HepG2 (cell line): ENCODE results near the gene GFRA1. TPM values are rescaled to one million over a fixed set of nuclear protein-coding genes. Genes with fewer than 3 reads are reported as not detected.

Experiments
- ATAC-seq: fragments of 200-7000 bp; cut with Tn5 transposase; 3 replicates; pipeline ENCODE4 v1.9.1; 2020; ENCODE audit warnings: mild to moderate bottlenecking, moderate library complexity
- BruUV-seq: library from RNA; stranded (reverse); fragments of 400-500 nt; replicated peaks from 2 replicates; lab custom pipeline; 2021; lab: Mats Ljungman, UMichigan
- CTCF ChIA-PET: fragments of 300-600 bp; formaldehyde crosslinking; extraction: SDS; loops from one replicate; lab custom pipeline; 2021; ENCODE audit warnings: low total read pairs, inconsistent platforms, low intra/inter-chr PET ratio; lab: Yijun Ruan, JAX
- POLR2A ChIA-PET: fragments of 350-600 bp; sonication (Branson Sonifier 250); formaldehyde crosslinking; loops from one replicate; lab custom pipeline; 2020; ENCODE audit warnings: antibody characterized with exemption, inconsistent platforms; lab: Yijun Ruan, JAX
- DNase-seq: peaks from one replicate; pipeline ENCODE4 v3.0.0-alpha.2; 2015; ENCODE audit warnings: low spot score
- FAIRE-seq: peaks from 3 replicates; lab custom pipeline; 2011; peaks lifted over from hg19 to GRCh38; lab: Jason Lieb, UNC
- H2AFZ ChIP-seq: one replicate; pipeline ENCODE4 v1.6.1; 2011; ENCODE audit warnings: low read length, inconsistent platforms
- H3K27ac ChIP-seq: fragments of 300-600 bp; 3 replicates; pipeline ENCODE4 v1.8.0; 2011; ENCODE audit warnings: mixed run types, mild to moderate bottlenecking, mixed read lengths, low read length, inconsistent platforms; ENCODE audit not compliant: insufficient read depth; ENCODE audit errors: extremely low read length
- H3K27me3 ChIP-seq, 2 experiments: fragments of 200-600 bp in 1 of 2; 2 replicates in 1 of 2; 3 replicates in 1 of 2; pipeline versions ENCODE4 v1.6.0 to v1.8.0; 2011; ENCODE audit warnings: low read length in 2 of 2, mild to moderate bottlenecking in 2 of 2, moderate library complexity in 2 of 2, inconsistent platforms in 1 of 2; ENCODE audit not compliant: insufficient read depth in 2 of 2, control insufficient read depth in 1 of 2
- H3K36me3 ChIP-seq, 2 experiments: fragments of 200-600 bp in 1 of 2; replicated peaks in 1 of 2; 2 replicates in 1 of 2; 3 replicates in 1 of 2; pipeline versions ENCODE4 v1.5.1 to v1.8.0; 2011; ENCODE audit warnings: low read length in 2 of 2, inconsistent platforms in 1 of 2; ENCODE audit not compliant: insufficient read depth in 2 of 2, control insufficient read depth in 1 of 2
- H3K4me1 ChIP-seq: 2 replicates; pipeline ENCODE4 v1.5.1; 2012; ENCODE audit warnings: low read length, inconsistent platforms; ENCODE audit not compliant: insufficient read depth
- H3K4me2 ChIP-seq: 2 replicates; pipeline ENCODE4 v1.6.0; 2011; ENCODE audit warnings: low read depth, low read length, inconsistent platforms
- H3K4me3 ChIP-seq, 3 experiments: fragments of 200-600 bp in 1 of 3; sonication (generic), shearing (Covaris generic) in 1 of 3; replicated peaks in 1 of 3; 2 replicates each; pipeline ENCODE4 v1.5.1; 2011 to 2016; ENCODE audit warnings: low read length in 3 of 3, inconsistent platforms in 2 of 3, low read depth in 2 of 3, mild to moderate bottlenecking in 2 of 3, control low read depth in 1 of 3, mixed read lengths in 1 of 3; ENCODE audit not compliant: insufficient read depth in 1 of 3
- H3K79me2 ChIP-seq: one replicate; pipeline ENCODE4 v1.6.1; 2011; ENCODE audit warnings: low read length, inconsistent platforms; ENCODE audit not compliant: insufficient read depth
- H3K9ac ChIP-seq: 2 replicates; pipeline ENCODE4 v1.6.0; 2011; ENCODE audit warnings: mild to moderate bottlenecking, low read depth, low read length, inconsistent platforms; ENCODE audit not compliant: insufficient read depth
- H3K9me3 ChIP-seq: 2 replicates; pipeline ENCODE4 v1.5.1; 2012; ENCODE audit warnings: mild to moderate bottlenecking, low read length
- H4K20me1 ChIP-seq: 2 replicates; pipeline ENCODE4 v1.6.0; 2011; ENCODE audit warnings: inconsistent platforms, mild to moderate bottlenecking, low read length, moderate library complexity; ENCODE audit not compliant: insufficient read depth
- ATF1 ChIP-seq: IDR thresholded peaks from 2 replicates; pipeline ENCODE4 v1.6.1; 2016; ENCODE audit warnings: mild to moderate bottlenecking, control low read depth
- FOXA1 ChIP-seq, 2 experiments: fragments of 450-650 bp in 1 of 2; sonication (generic) in 1 of 2; formaldehyde crosslinking in 1 of 2; IDR thresholded peaks; 2 replicates each; pipeline versions ENCODE4 v1.4.0 to v1.6.1; 2016 to 2020; ENCODE audit warnings: missing genetic modification reagents in 1 of 2
- FOXP4 ChIP-seq: sonication (generic); formaldehyde crosslinking; IDR thresholded peaks from 2 replicates; pipeline ENCODE4 v1.4.0; 2020; ENCODE audit warnings: missing genetic modification reagents
- HMG20B ChIP-seq: conservative IDR thresholded peaks from 2 replicates; pipeline ENCODE4 v1.6.1; 2016; ENCODE audit warnings: missing genetic modification reagents, missing compliant biosample characterization
- MAFF ChIP-seq: IDR thresholded peaks from 2 replicates; pipeline ENCODE4 v1.6.1; 2011; ENCODE audit warnings: low read depth, low read length, improper control_type of control experiment
- PLSCR1 ChIP-seq: sonication (generic); formaldehyde crosslinking; IDR thresholded peaks from 2 replicates; pipeline ENCODE4 v1.5.0; 2020; ENCODE audit warnings: missing genetic modification reagents, mild to moderate bottlenecking, borderline replicate concordance
- SP5 ChIP-seq: IDR thresholded peaks from 2 replicates; pipeline ENCODE4 v1.6.1; 2016; ENCODE audit warnings: low read depth, borderline replicate concordance
- TEAD2 ChIP-seq: sonication (generic); formaldehyde crosslinking; IDR thresholded peaks from 2 replicates; pipeline ENCODE4 v1.9.0; 2021; ENCODE audit warnings: missing genetic modification reagents
- ZNF225 ChIP-seq: sonication (generic); formaldehyde crosslinking; IDR thresholded peaks from 2 replicates; pipeline ENCODE4 v1.4.0; 2020; ENCODE audit warnings: mild to moderate bottlenecking, missing genetic modification reagents
- ZNF24 ChIP-seq: fragments of 450-650 bp; IDR thresholded peaks from 2 replicates; pipeline ENCODE4 v1.6.1; 2017; ENCODE audit warnings: antibody characterized with exemption, mild to moderate bottlenecking
- ZNF317 ChIP-seq: sonication (generic); formaldehyde crosslinking; IDR thresholded peaks from 2 replicates; pipeline ENCODE4 v1.5.0; 2020; ENCODE audit warnings: mild to moderate bottlenecking, missing genetic modification reagents
- ZNF512B ChIP-seq: sonication (generic); formaldehyde crosslinking; IDR thresholded peaks from 2 replicates; pipeline ENCODE4 v1.5.1; 2020; ENCODE audit warnings: missing genetic modification reagents, mild to moderate bottlenecking, borderline replicate concordance
- WGBS: methylation state at CpG from one replicate; pipeline ENCODE4 v1.1.6; 2017; ENCODE audit warnings: low lambda C conversion rate; 5-methylcytosine and 5-hydroxymethylcytosine counted together
- in situ Hi-C: cut with HindIII; loops from 2 replicates; pipeline ENCODE4 v1.10.0; 2017; ENCODE audit warnings: low pct_unique_long_range_greater_than_20kb; ENCODE audit not compliant: extremely low pct_ligation_motif_present
- intact Hi-C: fragments of 100-400 bp; cut with micrococcal nuclease; formaldehyde crosslinking; loops from one replicate; pipeline ENCODE4 v1.10.0; 2022; ENCODE audit not compliant: unreplicated experiment
- polyA plus RNA-seq, 8 experiments: library from polyadenylated mRNA; depleted of rRNA in 3 of 8; stranded (reverse) in 7 of 8; unstranded in 1 of 8; fragments of >200 nt; fragmentation: Illumina TruSeq in 4 of 8; extraction: Trizol in 4 of 8; gene quantifications; 2 replicates each; pipeline versions ENCODE4 v1.2.1 to v1.2.3, GENCODE V29; 2011 to 2016; ENCODE audit warnings: low read depth in 4 of 8, missing spikeins in 1 of 8, mixed read lengths in 1 of 8; ENCODE audit not compliant: insufficient read depth in 1 of 8
- total RNA-seq, 5 experiments: library from RNA; depleted of rRNA; stranded (reverse); fragments of >200 nt; fragmentation: Illumina TruSeq; extraction: Trizol; gene quantifications; 2 replicates each; pipeline ENCODE4 v1.2.3, GENCODE V29; 2016; ENCODE audit warnings: low read depth in 1 of 5

GFRA1 gene
- total and polyA plus RNA-seq, 2 of the 13 experiments (the other 11 are each of a cell fraction or from before 2014, with no cell fraction given) = not detected

- POLR2A ChIA-PET = no interaction called here
- Histone ChIP-seq H3K36me3 (no peaks in the 10 kb centered on the region), H4K20me1 (no peaks in the 10 kb centered on the region), H3K79me2 (no peaks in the 10 kb centered on the region), H3K4me1 (no peaks in the 10 kb centered on the region), H3K9me3 (no peaks in the 10 kb centered on the region), H3K9ac (no peak overlapping the region), H3K4me3 (no peak overlapping the region), H3K27me3 (no peaks in the 10 kb centered on the region; a peak in 1 of 5 replicates), H3K27ac (no peak overlapping the region), H2AFZ (no peak overlapping the region), H3K4me2 (no peak overlapping the region)
- no TSS peak for BruUV-seq
- in situ Hi-C loops = no loop called here
- ATAC-seq (no peak), DNase-seq (no peak), FAIRE-seq (no peak)
- WGBS = 2% methylated on average over 7 of the region's 7 CpGs
- intact Hi-C loops = no loop called here
- CTCF ChIA-PET = no interaction called here
- TF ChIP-seq ZNF512B (no peak), ATF1 (CRISPR knock-in tag) (no peak), ZNF24 (no peak), ZNF317 (no peak), FOXP4 (CRISPR knock-in tag) (no peak), SP5 (CRISPR knock-in tag) (no peak), TEAD2 (CRISPR knock-in tag) (no peak), ZNF225 (CRISPR knock-in tag) (no peak), FOXA1 (IDR thresholded peaks at IDR 0.05) (no peak), FOXA1 (CRISPR knock-in tag; IDR thresholded peaks at IDR 0.05) (no peak), PLSCR1 (no peak), MAFF (no peak), HMG20B (CRISPR knock-in tag) (no peak)
Measured at GRCh38 chr10:116254422-116255155, 18.4 kb downstream of the GFRA1 start.
